Measurements from ENCODE around the gene SOX11.

SOX11 gene

GRCh38 chr2:5725072-5725471 is 32.9 kb downstream of the SOX11 start:
- no peak for DNase-seq

GRCh38 chr2:5725794-5726463 is 33.7 kb downstream of the SOX11 start:
- DNase-seq, result no peak

DNA sequence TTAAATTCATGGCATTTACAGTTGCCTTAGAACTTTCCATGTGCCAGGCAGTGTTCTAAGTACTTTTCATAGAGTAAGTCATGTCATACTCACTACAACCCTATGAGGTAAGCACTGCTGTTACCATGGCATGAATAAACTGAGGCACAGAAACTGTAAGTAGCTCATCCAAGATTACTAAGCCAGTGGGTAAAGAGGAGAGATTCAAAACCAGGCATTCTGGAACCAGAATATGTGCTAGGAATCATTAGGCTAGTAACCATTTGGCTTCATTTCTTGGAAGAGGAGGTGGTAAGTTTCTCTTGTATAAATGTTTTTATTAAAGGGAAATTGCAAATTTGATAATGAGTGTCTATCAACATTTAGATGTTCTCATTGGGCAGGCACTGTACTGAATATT is 35.1 kb downstream of the SOX11 start:
- DNase-seq, result no peak

GRCh38 chr2:5729416-5729815 is 37.2 kb downstream of the SOX11 start:
- no peak for DNase-seq

- no peak for DNase-seq
Observed at GRCh38 chr2:5730386-5730785, 38.2 kb downstream of the SOX11 start.

GRCh38 chr2:5734859-5735520 is 42.8 kb downstream of the SOX11 start:
- DNase-seq, result no peak

DNA sequence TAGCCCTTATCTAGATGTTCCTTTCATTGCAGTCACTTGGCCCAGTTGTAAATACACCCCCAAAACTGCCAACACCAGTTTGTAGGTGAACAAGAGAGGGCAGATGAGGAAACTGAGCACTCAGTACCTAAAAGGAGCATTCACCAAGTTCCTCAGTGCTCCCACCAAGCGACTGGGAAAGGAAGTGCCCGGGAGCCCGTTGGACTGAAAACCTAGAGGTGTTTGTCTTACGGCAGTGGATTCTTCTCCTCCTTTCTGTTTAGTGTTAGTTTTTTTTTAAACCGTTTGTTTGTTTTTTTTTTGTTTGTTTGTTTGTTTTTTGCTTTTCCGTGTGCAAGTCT is 43.3 kb downstream of the SOX11 start:
- no peak for DNase-seq

DNA sequence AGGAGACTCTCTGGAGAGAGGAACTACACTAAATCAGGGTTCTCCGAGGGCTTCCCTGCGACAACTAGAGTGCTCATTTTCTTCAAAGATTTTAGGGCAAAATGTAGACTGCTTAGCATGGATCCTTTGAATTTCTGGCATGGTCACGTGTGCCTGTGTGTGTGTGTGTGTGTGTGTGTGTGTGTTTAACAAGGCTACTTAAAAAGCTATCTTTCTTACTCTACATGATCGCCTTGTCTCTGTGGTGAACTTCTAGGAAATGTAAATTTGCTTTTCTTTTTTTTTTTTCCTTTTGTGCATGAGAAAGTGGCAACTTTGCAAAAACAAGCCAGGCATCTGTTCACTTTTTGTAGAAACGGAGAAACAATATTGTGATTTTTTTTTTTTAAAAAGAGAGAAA is 43.9 kb downstream of the SOX11 start:
- no peak for DNase-seq

- DNase-seq, result no peak
Observed at GRCh38 chr2:5736886-5737285, 44.7 kb downstream of the SOX11 start.

DNA sequence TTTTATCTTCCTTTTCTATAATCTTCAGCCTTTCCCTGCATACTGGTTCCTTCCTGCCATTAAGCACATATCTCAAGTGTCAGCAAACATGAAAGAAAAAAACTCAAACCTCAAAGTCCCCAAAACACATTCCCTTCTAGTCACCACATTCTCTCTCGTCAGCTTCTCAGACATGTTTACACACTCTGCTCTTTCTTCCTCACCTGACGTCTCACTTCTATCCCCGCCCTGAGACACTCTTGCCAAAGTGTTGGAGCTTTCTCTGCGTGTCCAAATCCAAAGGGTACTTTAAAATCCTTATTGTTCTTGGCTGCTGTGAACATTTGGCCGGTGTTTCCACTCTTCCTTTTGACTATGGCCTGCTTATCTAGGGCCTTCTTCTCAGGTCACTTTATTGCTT is 47.9 kb downstream of the SOX11 start:
- DNase-seq, result no peak

DNA sequence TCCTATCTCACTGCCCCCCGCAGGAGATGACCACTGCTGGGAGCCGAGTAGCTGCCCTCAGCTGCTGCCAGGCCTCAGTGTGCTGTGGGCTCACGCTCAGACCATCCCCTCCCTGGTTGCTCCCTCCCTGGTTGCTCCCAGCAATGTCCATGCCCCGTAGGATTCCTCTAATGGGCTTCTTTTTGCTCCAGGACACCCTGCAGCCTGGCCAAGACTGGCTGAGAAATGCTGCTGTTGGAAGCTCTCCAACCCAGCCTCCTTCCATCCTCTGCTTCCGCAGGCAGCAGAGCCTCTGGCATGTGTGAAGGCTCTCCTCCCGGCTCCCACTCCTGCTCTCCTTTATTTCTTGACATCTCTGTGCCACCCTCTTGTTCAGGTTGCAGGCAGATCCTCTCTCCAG is 48.6 kb downstream of the SOX11 start:
- DNase-seq, result no peak

GRCh38 chr2:5741242-5741641 is 49.1 kb downstream of the SOX11 start:
- DNase-seq, result no peak

DNA sequence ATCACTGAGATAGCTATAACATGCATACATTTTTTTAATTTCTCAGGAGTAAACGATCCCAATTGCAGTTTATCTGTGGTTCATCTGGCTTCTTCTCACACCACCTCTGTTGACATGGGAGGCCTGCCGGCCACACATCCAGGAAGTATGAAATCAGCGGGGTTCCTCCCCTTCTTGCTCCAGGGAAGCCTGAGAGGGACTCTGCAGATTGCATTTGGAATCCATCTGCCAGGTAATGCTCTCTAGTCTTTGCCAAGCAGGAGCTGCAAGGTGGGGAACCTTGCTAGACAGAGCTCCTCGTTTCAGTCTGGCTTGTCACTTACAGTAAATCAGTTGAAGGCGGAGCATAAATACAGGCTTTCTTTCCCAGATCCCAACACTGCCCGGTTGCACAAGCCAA is 49.9 kb downstream of the SOX11 start:
- DNase-seq, result no peak

DNA sequence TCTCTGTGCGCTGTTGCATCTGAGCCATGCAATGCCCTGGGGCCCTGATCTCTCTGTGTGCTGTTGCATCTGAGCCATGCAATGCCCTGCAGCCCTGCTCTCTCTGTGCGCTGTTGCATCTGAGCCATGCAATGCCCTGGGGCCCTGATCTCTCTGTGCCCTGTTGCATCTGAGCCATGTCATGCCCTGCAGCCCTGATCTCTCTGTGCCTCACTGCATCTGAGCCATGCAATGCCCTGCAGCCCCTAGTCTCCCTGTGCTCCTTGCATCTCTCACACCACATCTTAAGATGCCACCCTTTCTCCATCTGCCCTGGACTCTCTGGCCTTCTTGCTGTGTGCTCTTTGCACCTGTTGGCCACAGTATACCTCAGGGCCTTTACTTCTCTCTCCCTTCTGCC is 56.2 kb downstream of the SOX11 start:
- no peak for DNase-seq

DNA sequence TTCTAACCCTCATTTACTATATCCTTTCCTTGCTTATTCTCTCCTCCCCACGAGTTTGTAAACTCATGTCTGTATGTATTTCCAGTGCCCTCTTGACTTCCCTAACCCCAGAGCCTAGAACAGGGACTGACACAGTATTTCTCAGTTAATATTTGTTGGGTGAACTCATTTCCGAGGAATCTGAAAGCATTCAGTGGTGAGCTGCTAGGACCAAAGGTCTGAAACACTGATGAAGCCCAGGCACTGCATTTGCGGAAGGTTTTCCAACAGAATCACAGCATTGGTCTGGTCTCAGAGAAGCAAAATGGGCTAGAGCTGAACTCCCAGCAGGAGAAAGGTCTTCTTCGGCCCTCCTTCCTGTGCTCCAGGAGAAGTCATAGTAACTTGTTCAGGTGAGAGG is 56.8 kb downstream of the SOX11 start:
- no peak for DNase-seq

DNA sequence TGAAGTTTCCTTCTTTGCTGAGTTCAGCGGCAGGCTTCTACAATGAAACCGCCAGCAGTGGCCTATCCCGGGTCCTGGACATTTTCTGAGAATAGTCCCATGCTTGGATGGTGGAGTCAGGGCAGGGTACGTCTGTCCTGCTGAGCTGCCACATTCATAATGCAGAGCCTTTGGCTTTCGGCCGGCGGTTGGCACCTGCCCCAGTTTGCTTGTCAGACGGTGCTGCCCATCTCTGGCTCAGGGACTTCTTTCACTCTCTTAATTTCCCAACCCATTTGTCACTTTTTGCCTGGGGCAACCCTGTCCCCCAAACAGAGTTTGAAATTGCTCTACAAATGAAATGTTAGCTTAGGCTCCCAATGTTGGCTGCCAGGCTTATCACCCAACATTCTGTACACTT is 57.2 kb downstream of the SOX11 start:
- no peak for DNase-seq

Measured in NK-92 treated with Interleukin-12 subunit alpha and Interleukin-12 subunit beta, amount 100 ng/mL, for 24 hours (cell line).